ENCODE results near the gene OVCH1. TPM values are rescaled to one million over a fixed set of nuclear protein-coding genes. Genes with fewer than 3 reads are reported as not detected.

OVCH1 gene
- total RNA-seq, 2 experiments from 2014 or later = not detected

- CTCF ChIA-PET = interaction anchor here (1.3 kb wide), 1 partner anchor 11 kb away, joined by 3 read pairs; no protein-coding TSS in a partner anchor
These were observed 10.5 kb downstream of the OVCH1 start for GRCh38 chr12:29486972-29487371.

GRCh38 chr12:29463198-29463597 is 34.3 kb downstream of the OVCH1 start:
- Mint-ChIP-seq H3K4me3 (no peak overlapping the region), H3K27me3 (peaks cover 7% of the 10 kb centered on the region), H3K4me1 (ENCODE audit: low read depth) (no peaks in the 10 kb centered on the region), H3K9me3 (no peaks in the 10 kb centered on the region), H3K36me3 (ENCODE audit: low read depth) (no peaks in the 10 kb centered on the region), H3K27ac (no peak overlapping the region)
- no peak for ATAC-seq (ENCODE audit: poor library complexity)
- no peak for DNase-seq
- H3K36me3 ChIP-seq (ENCODE audit: insufficient read depth, low read length) = no peaks in the 10 kb centered on the region
- ChIA-PET CTCF (no interaction called here), POLR2A (no interaction called here)
- intact Hi-C loops (cut with DNase I, micrococcal nuclease) = no loop called here
- no peak overlapping the region for H3K27ac ChIP-seq (ENCODE audit: low read depth in 1 of 2, low read length in 2 of 2)
- H3K9me3 ChIP-seq (ENCODE audit: control insufficient read depth in 1 of 2, insufficient read depth in 1 of 2, low read length in 2 of 2) = no peaks in the 10 kb centered on the region
- no peaks in the 10 kb centered on the region for H3K4me1 ChIP-seq (ENCODE audit: insufficient read depth, low read length)
- H3K4me3 ChIP-seq (ENCODE audit: low read length) = no peak overlapping the region
- no peaks in the 10 kb centered on the region for H3K27me3 ChIP-seq (ENCODE audit: control insufficient read depth in 1 of 2, insufficient read depth in 2 of 2, low read length in 2 of 2)
- no peak for TF ChIP-seq CTCF (IDR thresholded peaks at IDR 0.05)

More at GRCh38 chr12:29486972-29487371, 10.5 kb downstream of the OVCH1 start:
- Mint-ChIP-seq H3K4me1 (ENCODE audit: low read depth) (no peaks in the 10 kb centered on the region), H3K36me3 (ENCODE audit: low read depth) (no peaks in the 10 kb centered on the region), H3K4me3 (no peak overlapping the region), H3K9me3 (no peaks in the 10 kb centered on the region), H3K27me3 (peaks cover 36% of the 10 kb centered on the region), H3K27ac (no peak overlapping the region)
- DNase-seq = no peak
- no peaks in the 10 kb centered on the region for H3K36me3 ChIP-seq (ENCODE audit: insufficient read depth, low read length)
- no peak overlapping the region for H3K4me3 ChIP-seq (ENCODE audit: low read length)
- peaks cover 4 to 5% of the 10 kb centered on the region in 2 experiments for H3K27me3 ChIP-seq (ENCODE audit: control insufficient read depth in 1 of 2, insufficient read depth in 2 of 2, low read length in 2 of 2)
- POLR2A ChIA-PET = no interaction called here
- no peak overlapping the region for H3K27ac ChIP-seq (ENCODE audit: low read depth in 1 of 2, low read length in 2 of 2)
- H3K4me1 ChIP-seq (ENCODE audit: insufficient read depth, low read length) = no peaks in the 10 kb centered on the region
- intact Hi-C loops (cut with DNase I, micrococcal nuclease) = no loop called here
- no peak for ATAC-seq (ENCODE audit: poor library complexity)
- no peak for TF ChIP-seq CTCF (IDR thresholded peaks at IDR 0.05)
- no peaks in the 10 kb centered on the region for H3K9me3 ChIP-seq (ENCODE audit: control insufficient read depth in 1 of 2, insufficient read depth in 1 of 2, low read length in 2 of 2)

DNA sequence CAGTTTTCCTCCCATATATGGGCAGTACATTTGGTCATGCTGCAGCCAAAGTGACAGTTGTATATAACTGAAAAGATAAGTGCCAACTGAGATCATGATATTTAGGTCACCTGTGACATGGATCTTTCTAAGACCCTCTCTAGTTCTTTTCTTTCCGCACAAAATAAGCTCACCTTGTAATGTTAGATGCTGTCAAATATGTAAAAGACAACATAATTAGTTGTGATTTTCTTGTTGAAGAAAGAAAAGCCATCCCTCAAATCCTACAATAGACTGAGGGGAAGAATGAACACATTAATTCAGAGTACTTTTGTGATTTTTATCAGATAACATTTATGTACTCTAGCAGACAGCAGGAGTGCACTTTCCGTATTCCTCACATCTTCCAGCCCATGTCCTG is 37.4 kb downstream of the OVCH1 start:
- Mint-ChIP-seq H3K4me1 (ENCODE audit: low read depth) (no peaks in the 10 kb centered on the region), H3K27me3 (peaks cover 17% of the 10 kb centered on the region), H3K36me3 (ENCODE audit: low read depth) (no peaks in the 10 kb centered on the region), H3K4me3 (no peak overlapping the region), H3K9me3 (no peaks in the 10 kb centered on the region), H3K27ac (no peak overlapping the region)
- Histone ChIP-seq H3K9me3 (ENCODE audit: control insufficient read depth in 1 of 2, insufficient read depth in 1 of 2, low read length in 2 of 2) (no peaks in the 10 kb centered on the region), H3K4me3 (ENCODE audit: low read length) (no peak overlapping the region), H3K27ac (ENCODE audit: low read depth in 1 of 2, low read length in 2 of 2) (no peak overlapping the region), H3K36me3 (ENCODE audit: insufficient read depth, low read length) (no peaks in the 10 kb centered on the region), H3K4me1 (ENCODE audit: insufficient read depth, low read length) (no peaks in the 10 kb centered on the region), H3K27me3 (ENCODE audit: control insufficient read depth in 1 of 2, insufficient read depth in 2 of 2, low read length in 2 of 2) (no peaks in the 10 kb centered on the region)
- intact Hi-C loops (cut with DNase I, micrococcal nuclease) = no loop called here
- no peak for ATAC-seq (ENCODE audit: poor library complexity)
- ChIA-PET POLR2A (no interaction called here), CTCF (no interaction called here)
- DNase-seq = no peak
- no peak for TF ChIP-seq CTCF (IDR thresholded peaks at IDR 0.05)

All from CD4-positive, alpha-beta T cell (primary cell).